ENCODE data around the gene RRAS2.
"Not testable (repeated sequence)": the region's sequence is repeated elsewhere in the genome, so short reads cannot be mapped to it uniquely, and the experiment has no call there.

The RRAS2 gene

GRCh38 chr11:14358729-14359439 is at the start of gene RRAS2:
RRAS2 (minus strand) TSS chr11:14359183; CDS start chr11:14358870, 313 bp downstream.
- DNase-seq (ENCODE audit: low spot score) = peak; percentile 91

DNA sequence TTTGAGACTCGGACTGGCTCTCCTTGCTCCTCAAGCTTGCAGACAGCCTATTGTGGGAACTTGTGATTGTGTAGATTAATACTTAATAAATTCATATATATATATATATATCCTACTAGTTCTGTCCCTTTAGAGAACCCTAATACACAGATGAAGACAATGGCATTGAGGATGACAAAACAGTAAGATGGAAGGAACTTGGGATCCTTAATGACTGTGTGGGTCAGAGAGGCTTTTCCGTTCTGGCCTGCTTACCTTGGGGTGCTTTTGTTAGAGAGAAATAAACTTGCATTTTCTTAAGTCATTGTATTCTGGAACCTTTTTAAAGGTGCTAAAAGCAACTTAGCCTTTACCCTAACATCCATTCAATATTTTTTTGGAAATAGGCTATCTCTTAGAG is 49.6 kb upstream of the RRAS2 start:
- DNase-seq (ENCODE audit: low spot score) = no peak

- DNase-seq (ENCODE audit: low spot score) = not testable (repeated sequence)
These were observed 47.1 kb upstream of the RRAS2 start for GRCh38 chr11:14406116-14406515.

- DNase-seq (ENCODE audit: low spot score) = not testable (repeated sequence)
These were observed 44.5 kb upstream of the RRAS2 start for GRCh38 chr11:14403528-14403927.

- DNase-seq (ENCODE audit: low spot score) = no peak
These were observed 40.1 kb upstream of the RRAS2 start for GRCh38 chr11:14399087-14399486.

DNA sequence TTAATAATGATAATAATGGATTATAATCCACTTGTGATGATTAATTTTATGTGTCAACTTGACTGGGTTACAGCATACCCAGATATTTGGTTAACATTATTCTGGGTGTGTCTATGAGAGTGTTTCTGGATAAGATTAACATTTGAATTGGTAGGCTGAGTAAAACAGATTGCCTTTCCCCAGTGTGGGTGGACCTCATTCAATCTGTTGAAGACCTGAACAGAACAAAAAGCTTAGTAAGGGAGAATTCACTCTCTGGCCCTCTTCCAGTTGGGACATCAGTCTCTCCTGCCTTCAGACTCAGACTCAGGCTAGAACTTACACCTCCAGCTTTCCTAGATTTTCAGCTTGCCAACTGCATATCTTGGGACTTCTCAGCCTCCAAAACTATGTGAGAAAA is 37.3 kb upstream of the RRAS2 start:
- DNase-seq (ENCODE audit: low spot score) = no peak

GRCh38 chr11:14393889-14394288 is 34.9 kb upstream of the RRAS2 start:
- DNase-seq (ENCODE audit: low spot score) = no peak

GRCh38 chr11:14393129-14393528 is 34.1 kb upstream of the RRAS2 start:
- no peak for DNase-seq (ENCODE audit: low spot score)

- DNase-seq (ENCODE audit: low spot score) = no peak
These were observed 31.7 kb upstream of the RRAS2 start for GRCh38 chr11:14390669-14391068.

DNA sequence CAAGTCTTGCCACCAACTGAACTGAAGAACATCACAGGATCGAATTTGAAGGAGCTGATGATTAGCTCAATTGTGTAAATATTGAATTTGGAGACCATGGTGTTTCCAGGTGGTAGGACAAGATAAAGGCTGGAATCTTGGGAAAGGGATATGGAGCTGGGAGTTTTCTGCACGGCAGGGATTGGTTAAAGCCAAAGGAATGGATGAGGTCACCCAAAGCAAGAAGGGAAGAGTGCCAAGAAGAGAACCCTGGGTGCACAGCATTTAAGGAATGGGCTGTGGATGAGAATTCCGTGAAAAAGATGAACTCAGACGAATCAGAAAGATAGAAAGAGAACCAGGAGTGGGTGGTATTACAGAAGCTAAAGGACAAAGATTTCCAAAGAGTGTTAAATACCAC is 29.4 kb upstream of the RRAS2 start:
- DNase-seq (ENCODE audit: low spot score) = no peak

DNA sequence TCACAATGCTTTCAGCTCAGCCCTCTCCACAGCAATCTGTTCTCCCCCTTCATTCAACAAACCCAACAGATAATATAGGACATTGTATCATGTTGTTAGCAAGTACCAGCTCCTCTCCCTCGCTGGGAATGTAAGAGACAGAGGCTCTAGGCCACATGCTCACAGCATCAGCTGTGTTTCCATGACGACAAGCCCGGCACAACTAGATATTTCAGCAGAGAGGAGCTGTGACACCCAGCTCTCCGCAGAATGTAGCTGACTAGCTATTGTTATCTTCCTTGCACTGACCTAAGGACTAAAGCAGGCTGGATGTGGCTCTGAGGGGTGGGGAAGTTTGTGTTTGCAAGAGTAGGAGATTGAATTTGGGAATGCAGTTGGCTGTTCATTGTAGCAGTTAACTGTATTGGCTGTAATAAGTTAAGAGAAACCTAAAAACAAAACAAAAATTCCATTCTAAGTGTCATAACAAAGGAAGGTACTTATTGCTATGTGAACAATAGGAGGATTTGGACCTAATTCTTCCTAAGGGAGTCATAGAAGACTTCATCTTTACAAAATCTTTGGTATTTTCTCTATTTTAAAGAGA is 28.0 kb upstream of the RRAS2 start:
- peak; percentile 69 for DNase-seq (ENCODE audit: low spot score)

GRCh38 chr11:14386081-14386480 is 27.1 kb upstream of the RRAS2 start:
- DNase-seq (ENCODE audit: low spot score) = no peak

DNA sequence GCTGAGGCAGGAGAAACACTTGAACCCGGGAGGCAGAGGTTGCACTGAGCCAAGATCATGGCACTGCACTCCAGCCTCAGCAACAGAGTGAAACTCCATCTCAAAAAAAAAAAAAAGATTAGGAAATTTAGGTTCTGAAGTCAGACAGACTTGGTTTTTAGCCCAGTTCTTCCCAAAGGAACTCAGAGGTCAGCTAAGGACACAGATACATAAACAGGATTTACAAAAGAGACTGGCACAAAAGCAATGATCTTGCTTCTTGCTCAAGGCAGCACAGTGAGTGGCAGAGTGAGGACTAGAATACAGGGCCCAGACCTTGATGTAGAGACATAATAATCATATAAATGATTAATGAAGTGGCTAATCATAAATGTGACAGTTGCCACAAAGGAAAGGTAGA is 25.4 kb upstream of the RRAS2 start:
- peak; percentile 43 for DNase-seq (ENCODE audit: low spot score)

GRCh38 chr11:14381968-14382367 is 23.0 kb upstream of the RRAS2 start:
- no peak for DNase-seq (ENCODE audit: low spot score)

- DNase-seq (ENCODE audit: low spot score) = peak; percentile 86
These were observed 22.1 kb upstream of the RRAS2 start for GRCh38 chr11:14380947-14381561.

- no peak for DNase-seq (ENCODE audit: low spot score)
These were observed 21.3 kb upstream of the RRAS2 start for GRCh38 chr11:14380125-14380936.

DNA sequence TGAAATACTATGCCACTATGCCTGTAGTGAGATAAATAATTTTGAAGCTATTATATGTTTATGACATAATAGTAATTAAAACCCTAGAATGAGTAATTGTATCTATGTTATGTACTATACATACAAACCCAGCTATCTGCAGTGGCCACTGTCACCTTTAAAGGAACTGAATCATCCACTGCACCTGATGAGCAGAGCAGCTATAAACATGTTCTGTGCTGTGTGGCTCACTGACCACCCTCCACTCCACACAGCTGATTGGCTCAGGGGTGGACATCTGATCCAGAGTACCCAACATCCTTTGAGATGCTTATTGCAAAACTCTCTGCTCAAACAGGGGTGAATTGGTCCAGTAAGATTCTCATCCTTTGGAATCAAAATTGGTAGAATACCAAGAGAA is 19.2 kb upstream of the RRAS2 start:
- no peak for DNase-seq (ENCODE audit: low spot score)

GRCh38 chr11:14376920-14377319 is 17.9 kb upstream of the RRAS2 start:
- DNase-seq (ENCODE audit: low spot score) = no peak

- DNase-seq (ENCODE audit: low spot score) = no peak
These were observed 16.2 kb upstream of the RRAS2 start for GRCh38 chr11:14374922-14375830.

DNA sequence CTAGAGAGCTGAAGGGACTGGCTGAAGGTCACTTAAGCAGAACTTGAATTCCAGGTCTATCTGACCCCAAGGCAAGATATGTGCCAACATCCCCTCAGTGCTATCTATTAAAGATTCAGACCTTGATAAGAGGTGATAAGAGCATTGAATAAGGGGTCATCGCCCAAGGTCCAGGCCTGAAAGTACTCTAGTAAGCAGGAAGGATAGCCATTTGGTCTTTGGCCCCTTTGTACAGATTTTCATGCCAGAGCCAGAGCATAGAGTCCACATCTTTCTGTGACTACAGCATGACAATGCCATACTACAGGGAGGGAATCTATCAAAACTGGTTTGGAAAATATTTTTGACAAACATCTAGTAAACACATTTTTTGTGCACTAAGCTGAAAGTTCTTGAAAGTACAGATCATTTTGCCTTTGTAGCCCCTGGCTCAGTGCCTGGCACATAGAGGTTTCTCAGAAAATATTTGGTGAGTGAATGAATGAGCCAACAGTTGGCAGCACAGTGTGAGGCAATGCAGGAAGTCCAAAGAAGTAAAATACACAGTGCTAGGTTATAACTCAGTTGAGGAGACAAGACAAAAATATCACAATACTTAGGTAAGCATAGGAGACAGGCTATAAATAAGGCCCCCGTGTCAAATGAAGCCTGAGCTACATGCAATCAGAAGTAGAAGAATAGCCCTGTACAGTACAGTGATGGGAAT is 15.1 kb upstream of the RRAS2 start:
- DNase-seq (ENCODE audit: low spot score) = peak; percentile 61

DNA sequence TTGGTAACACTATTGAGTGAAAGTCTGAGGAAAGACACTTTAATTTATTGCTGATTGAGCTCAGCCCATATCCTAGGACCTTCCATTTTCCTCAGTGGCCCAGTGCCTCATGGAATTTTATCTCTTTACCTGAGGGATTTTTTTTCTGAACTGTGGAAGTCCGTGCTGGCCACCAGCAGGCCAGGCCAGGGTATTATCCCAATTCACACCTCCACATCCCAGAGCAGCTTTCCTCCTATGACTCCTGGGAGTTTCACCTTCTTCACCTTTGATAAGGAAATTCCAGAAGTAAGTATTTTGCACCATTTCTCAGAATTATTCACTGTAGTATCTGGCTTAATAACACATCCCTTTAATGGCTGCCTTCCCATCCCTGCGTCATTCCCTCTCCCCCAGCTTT is 13.0 kb upstream of the RRAS2 start:
- no peak for DNase-seq (ENCODE audit: low spot score)

Data from GM03348 (cell line).